ENCODE results near the gene PLD1.

GRCh38 chr3:171715155-171715554 lies 95.1 kb downstream of the PLD1 start:
- TF ChIP-seq CTCF (IDR thresholded peaks at IDR 0.05) = no peak
- TF ChIP-seq EZH2phosphoT487 (IDR thresholded peaks at IDR 0.05) = no peak
